Measurements from ENCODE around the gene RHEBL1. TPM values are rescaled to one million over a fixed set of nuclear protein-coding genes. Genes with fewer than 3 reads are reported as not detected.
A peak's percentile ranks its signal among the peaks of the same experiment; 100 is the strongest.

RHEBL1 gene
- total and polyA plus RNA-seq, 3 donors from 2014 or later: 1.5 to 5.9 (median 1.7) TPM

GRCh38 chr12:49094160-49094974 lies 24.6 kb upstream of the RHEBL1 start, which contains the start of gene DHH:
TSS of gene DHH (minus strand) at chr12:49094801. CDS start at chr12:49094512, 289 bp downstream.
- intact Hi-C loops (cut with DNase I; ENCODE audit: low total_unique reads): no loop called here
- DNase-seq: peak; percentile 90

GRCh38 chr12:49093792-49094159 lies 24.0 kb upstream of the RHEBL1 start:
- no peak for DNase-seq
- Histone ChIP-seq H3K27me3 (no peaks in the 10 kb centered on the region), H3K27ac (peak overlapping the region in 1 of 2 donors; percentile 3), H3K4me3 (peak overlapping the region; percentile 32 to 52), H3K4me1 (peaks cover 33% of the 10 kb centered on the region), H3K36me3 (ENCODE audit: low read depth, missing control alignments) (no peaks in the 10 kb centered on the region), H3K9me3 (no peaks in the 10 kb centered on the region)
- intact Hi-C loops (cut with DNase I; ENCODE audit: low total_unique reads): no loop called here
- 7 to 15% methylated on average over 9 of the region's 9 CpGs for WGBS, 2 donors
- no peak for TF ChIP-seq CTCF (IDR thresholded peaks at IDR 0.05)
- no peak for TF ChIP-seq POLR2A (IDR thresholded peaks at IDR 0.05)

More at GRCh38 chr12:49094160-49094974, 24.6 kb upstream of the RHEBL1 start, which contains the start of gene DHH:
- Histone ChIP-seq H3K36me3 (ENCODE audit: low read depth, missing control alignments) (no peaks in the 10 kb centered on the region), H3K9me3 (no peaks in the 10 kb centered on the region), H3K27ac (peak within 1 kb of the TSS in 1 of 2 donors; percentile 3), H3K4me3 (peak within 1 kb of the TSS; percentile 32 to 52), H3K27me3 (no peaks in the 10 kb centered on the region), H3K4me1 (peaks cover 32% of the 10 kb centered on the region)
- no peak for TF ChIP-seq CTCF (IDR thresholded peaks at IDR 0.05)
- no peak for TF ChIP-seq POLR2A (IDR thresholded peaks at IDR 0.05)
- 0 to 3% methylated on average over 10 to 40 of the region's 49 CpGs for WGBS, 2 donors

- intact Hi-C loops (cut with DNase I; ENCODE audit: low total_unique reads): no loop called here
- no peak for DNase-seq
- H3K4me1 ChIP-seq: peaks cover 41% of the 10 kb centered on the region
- TF ChIP-seq POLR2A (IDR thresholded peaks at IDR 0.05) (no peak), CTCF (IDR thresholded peaks at IDR 0.05) (no peak)
- H3K27me3 ChIP-seq: no peaks in the 10 kb centered on the region
- H3K4me3 ChIP-seq: peak overlapping the region in 1 of 2 donors; percentile 52
- WGBS, 2 donors: 46% methylated on average over 4 of the region's 4 CpGs
- peak overlapping the region in 1 of 2 donors; percentile 3 for H3K27ac ChIP-seq
- H3K36me3 ChIP-seq (ENCODE audit: low read depth, missing control alignments): no peaks in the 10 kb centered on the region
- H3K9me3 ChIP-seq: no peaks in the 10 kb centered on the region
These were observed 23.1 kb upstream of the RHEBL1 start for GRCh38 chr12:49092816-49093406.

GRCh38 chr12:49092086-49092815 lies 22.5 kb upstream of the RHEBL1 start:
- DNase-seq: peak; percentile 96
- no peak for TF ChIP-seq POLR2A (IDR thresholded peaks at IDR 0.05)
- peak; percentile 25 to 47 (median 29) for TF ChIP-seq CTCF (IDR thresholded peaks at IDR 0.05)
- intact Hi-C loops (cut with DNase I; ENCODE audit: low total_unique reads): no loop called here
- Histone ChIP-seq H3K27me3 (no peaks in the 10 kb centered on the region), H3K4me3 (peak overlapping the region; percentile 29 to 52), H3K4me1 (peaks cover 47% of the 10 kb centered on the region), H3K36me3 (ENCODE audit: low read depth, missing control alignments) (no peaks in the 10 kb centered on the region), H3K9me3 (no peaks in the 10 kb centered on the region), H3K27ac (peak overlapping the region in 1 of 2 donors; percentile 4)
- 3 to 6% methylated on average over 29 to 30 of the region's 32 CpGs for WGBS, 2 donors

Measured in testis (tissue), 3 donors.